GM12874 (cell line): ENCODE measurements around the gene TMED6.

Experiments used
- TF ChIP-seq, protein P1 (sequence below): IDR thresholded peaks from 2 replicates; pipeline ENCODE4 v1.5.1; 2011; ENCODE audit warnings: low read depth, mild to moderate bottlenecking, control low read depth, low read length, moderate library complexity; ENCODE audit not compliant: insufficient read depth

TMED6 gene

DNA sequence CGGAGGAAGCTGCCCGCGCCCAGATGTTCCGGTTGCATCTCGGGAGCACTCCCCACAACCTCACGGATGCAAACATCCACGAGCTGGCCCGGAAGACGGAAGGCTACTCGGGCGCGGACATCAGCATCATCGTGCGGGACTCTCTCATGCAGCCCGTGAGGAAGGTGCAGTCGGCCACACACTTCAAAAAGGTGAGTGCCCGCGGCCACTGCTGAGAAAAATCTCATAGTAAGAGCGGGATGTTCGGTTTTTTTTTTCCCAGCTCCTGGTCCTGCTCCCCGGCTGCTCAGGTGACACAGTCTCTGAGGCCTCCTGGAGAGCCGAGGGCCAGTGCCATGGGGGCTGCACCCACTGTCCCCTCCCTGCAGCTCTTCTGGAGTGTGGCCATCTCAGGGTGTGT is 30.5 kb downstream of the TMED6 start:
- TF ChIP-seq, protein P1, sequence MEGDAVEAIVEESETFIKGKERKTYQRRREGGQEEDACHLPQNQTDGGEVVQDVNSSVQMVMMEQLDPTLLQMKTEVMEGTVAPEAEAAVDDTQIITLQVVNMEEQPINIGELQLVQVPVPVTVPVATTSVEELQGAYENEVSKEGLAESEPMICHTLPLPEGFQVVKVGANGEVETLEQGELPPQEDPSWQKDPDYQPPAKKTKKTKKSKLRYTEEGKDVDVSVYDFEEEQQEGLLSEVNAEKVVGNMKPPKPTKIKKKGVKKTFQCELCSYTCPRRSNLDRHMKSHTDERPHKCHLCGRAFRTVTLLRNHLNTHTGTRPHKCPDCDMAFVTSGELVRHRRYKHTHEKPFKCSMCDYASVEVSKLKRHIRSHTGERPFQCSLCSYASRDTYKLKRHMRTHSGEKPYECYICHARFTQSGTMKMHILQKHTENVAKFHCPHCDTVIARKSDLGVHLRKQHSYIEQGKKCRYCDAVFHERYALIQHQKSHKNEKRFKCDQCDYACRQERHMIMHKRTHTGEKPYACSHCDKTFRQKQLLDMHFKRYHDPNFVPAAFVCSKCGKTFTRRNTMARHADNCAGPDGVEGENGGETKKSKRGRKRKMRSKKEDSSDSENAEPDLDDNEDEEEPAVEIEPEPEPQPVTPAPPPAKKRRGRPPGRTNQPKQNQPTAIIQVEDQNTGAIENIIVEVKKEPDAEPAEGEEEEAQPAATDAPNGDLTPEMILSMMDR: no peak

DNA sequence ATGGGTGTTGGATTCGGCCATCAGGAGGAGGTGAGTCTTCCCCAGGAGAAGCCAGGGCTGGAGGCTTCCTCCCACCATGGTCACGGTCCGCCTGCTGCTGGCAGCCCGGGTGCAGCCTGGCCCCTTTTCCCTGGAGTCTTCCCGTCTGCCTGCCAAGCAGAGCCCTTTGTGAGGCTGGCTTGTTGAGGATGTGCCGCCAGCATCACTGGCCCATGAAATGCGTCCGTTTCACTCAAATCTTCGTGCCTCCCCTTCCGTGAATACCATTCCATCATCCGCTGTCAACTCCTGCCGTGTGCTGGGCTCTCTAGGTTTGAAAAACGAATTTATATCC is 30.9 kb downstream of the TMED6 start:
- TF ChIP-seq, protein P1: no peak

DNA sequence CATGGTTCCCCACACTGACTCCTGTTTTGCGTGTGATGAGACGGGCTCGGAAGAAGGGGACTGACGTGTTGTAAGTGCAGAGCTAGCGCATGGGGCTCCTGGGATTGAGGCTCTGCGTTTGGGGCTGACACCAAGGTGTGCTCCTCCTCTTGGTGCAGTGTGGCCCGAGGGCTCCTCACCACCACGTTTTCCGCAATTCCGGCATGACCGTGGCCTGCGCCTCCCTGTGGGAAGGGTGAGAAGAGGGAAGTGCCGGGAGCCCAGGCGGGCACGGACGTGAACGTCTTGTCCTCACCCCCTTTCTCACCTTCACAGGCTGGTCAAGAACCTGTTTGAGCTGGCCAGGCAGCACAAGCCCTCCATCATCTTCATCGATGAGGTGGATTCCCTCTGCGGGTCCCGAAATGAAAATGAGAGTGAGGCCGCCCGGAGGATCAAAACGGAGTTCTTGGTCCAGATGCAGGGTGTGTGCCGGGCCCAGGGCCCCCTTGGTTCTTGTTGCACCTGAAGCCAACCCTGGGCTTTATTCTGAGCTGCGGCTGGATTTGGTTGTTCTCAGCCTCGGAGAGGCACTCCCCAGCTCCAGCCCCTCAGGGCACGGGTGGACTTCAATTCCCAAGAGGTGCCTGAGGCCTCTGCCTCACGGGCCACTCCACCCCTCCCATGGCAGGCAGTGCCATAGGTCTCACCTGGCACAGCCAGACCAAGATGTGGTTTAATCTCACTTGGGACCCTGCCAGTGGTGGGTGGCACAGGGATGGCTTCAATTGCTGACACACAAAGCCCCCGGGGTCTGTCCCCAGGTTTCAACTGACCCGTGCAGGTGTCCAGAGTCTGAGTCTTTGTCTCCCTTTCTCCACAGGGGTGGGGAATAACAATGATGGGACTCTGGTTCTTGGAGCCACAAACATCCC is 31.5 kb downstream of the TMED6 start:
- TF ChIP-seq, protein P1: no peak

DNA sequence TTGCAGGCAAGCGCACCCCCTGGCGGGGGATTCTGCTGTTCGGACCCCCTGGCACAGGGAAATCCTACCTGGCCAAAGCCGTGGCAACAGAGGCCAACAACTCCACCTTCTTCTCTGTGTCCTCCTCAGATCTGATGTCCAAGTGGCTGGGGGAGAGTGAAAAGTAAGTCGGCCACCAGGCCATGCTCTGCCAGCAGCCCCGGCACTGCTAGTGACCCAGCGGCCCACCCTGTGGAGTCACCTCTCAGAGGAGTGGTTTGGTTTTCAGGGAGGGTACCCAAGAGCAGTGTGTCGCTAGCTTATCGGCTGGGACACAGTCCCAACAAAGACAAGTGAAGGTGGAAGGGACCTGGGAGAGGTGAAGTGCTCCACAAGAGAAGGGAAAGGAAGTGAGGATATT is 32.2 kb downstream of the TMED6 start:
- TF ChIP-seq, protein P1: no peak

DNA sequence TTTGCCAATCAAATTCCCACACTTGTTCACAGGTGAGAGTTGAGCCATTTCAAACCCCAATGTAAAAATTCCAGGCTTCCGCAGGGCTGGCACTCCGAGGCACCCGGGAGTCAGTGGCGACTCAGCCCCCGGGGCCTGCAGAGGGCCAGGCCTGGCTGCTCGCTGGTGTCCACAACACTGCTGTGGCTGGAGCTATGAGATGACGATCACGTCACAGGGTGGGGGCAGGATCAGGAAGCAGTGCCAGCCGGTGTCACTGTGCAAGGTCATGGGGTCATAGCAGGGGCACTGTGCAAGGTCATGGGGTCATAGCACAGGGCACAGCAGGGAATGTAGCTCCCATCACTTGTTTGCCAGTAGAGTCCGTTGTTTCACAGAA is 32.7 kb downstream of the TMED6 start:
- TF ChIP-seq, protein P1: no peak

DNA sequence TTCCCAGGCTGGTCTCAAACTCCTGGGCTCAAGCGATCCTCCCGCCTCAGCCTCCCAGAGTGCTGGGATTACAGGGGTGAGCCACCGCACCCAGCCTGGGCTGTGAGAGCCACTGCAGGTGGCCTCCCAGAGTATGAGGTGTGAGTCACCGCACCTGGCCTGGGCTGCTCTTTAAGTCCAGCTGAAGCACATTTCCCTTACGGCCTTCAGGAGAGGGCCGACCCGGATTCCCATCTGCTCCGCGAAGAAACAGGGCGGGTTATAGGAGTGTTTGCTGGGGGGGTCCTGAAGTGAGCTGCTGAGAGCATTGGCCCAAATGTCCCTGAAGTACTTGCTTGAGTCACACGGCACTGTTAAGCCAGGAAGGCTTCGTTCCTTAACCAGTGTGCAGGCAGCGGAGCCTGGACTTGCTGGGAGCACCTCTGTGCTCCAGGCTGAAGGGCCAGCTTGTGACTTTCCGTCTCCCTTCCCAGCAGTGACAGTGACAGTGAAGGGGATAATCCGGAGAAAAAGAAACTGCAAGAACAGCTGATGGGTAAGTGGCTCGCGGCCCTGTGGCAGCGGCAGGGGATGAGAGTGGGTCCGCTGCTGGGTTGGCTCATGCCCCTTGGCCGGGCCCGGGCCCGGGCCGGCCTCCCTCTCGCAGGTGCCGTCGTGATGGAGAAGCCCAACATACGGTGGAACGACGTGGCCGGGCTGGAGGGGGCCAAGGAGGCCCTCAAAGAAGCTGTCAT is 33.2 kb downstream of the TMED6 start:
- TF ChIP-seq, protein P1: no peak

DNA sequence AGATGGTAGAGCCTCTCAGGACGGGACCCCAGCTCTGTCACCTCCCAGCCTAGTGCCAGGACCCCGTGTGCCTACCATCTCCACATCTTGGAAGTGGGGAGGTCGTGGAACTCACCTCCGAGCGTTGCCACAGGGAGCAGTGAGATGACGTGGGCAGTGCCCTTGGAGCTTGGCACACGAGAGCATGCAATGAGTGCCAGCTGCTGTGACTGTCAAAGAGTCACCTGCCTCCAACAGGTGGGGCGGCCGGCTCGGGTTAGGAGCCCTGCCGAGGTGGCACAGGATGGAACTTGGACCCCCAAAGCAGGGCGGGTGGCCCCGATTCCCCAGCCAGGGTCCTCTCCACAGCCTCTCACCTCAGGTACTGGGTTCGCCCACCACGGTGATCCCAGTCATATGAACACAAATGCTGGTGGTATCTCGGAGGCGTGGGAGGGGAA is 35.0 kb downstream of the TMED6 start:
- TF ChIP-seq, protein P1: no peak
